Amniotic stem cell (primary cell): ENCODE measurements around the gene RTF1.
"Not testable (repeated sequence)": the region's sequence is repeated elsewhere in the genome, so short reads cannot be mapped to it uniquely, and the experiment has no call there.

ENCODE experiments used
- DNase-seq: peaks from one replicate; lab custom pipeline; 2025; lab: John Stamatoyannopoulos, UW

The RTF1 gene

DNA sequence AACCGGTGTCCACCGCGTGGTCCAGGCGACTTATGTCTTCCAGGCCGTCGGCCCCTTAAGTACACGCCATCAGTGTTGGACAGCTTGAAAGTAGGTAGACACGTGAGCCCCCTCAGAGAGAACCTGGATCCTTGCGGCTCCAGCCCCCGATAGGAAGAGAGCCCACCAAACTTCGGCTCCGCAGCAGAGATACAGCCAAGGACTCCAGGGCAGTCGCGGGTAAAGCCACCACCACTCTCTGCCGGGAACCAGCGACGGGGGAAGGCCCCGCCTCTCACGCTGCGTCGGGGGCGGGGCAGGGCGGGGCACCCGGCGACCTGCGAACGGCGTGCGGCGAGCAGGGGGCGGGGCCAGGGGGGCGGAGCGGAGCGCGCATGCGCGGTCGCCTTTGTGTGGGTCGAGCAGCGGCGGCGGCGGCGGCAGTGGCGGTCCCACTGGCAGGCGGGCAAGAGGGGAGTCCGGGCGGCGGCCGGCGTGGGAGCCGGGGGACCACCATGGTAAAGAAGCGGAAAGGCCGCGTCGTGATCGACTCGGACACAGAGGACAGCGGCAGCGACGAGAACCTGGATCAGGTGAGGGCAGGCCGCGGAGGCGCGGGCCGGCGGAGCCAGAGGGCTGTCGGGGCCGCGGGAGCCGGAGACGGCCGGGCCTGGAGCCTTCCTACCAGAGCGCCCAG is at the start of gene RTF1:
Gene RTF1, plus strand, starts transcription at position 354 of the 676 bp plus-strand sequence. Its CDS starts 21 bp downstream, at position 375.
- peak; percentile 85 for DNase-seq

DNA sequence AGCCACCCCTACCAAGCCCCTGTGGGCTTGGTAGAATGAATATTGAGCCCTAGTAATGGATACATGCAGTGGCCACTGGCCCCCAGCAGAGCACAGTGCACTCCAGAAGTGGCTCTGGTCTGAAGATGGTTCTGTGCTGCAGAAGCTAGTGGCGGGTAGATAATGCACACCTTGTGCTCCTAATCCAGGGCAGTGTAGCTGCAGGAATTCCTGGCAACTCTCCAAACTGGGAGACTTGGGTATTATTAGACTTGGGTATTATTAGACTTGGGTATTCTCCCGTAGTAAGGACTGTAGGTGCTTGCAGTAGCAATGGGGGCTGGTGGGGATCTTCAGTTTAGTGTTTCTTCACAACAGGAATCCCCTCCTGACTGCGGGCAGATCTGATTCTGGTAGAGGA is 49.5 kb upstream of the RTF1 start:
- DNase-seq, result no peak

GRCh38 chr15:41377978-41378377 is 38.9 kb upstream of the RTF1 start:
- no peak for DNase-seq

GRCh38 chr15:41383974-41384749 is 32.7 kb upstream of the RTF1 start:
- DNase-seq, result not testable (repeated sequence)

- DNase-seq, result no peak
Observed at GRCh38 chr15:41387646-41388045, 29.2 kb upstream of the RTF1 start.

DNA sequence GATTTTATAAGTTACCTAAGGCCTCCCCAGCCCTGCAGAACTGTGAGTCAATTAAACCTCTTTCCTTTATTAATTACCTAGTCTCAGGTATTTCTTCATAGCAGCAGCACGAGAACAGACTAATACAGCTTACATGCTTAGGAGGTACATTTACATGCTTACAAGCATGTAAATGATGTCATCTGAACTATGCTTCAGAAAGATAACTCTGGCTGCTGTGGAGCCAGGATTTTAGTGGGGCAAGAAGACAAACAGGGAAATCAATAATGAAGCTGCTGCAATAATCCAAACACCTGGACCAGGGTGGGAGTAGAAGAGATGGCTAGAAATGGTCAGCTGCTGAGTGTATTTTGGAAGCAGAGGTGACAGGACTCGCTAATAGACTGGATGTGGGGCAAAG is 24.2 kb upstream of the RTF1 start:
- DNase-seq, result no peak

DNA sequence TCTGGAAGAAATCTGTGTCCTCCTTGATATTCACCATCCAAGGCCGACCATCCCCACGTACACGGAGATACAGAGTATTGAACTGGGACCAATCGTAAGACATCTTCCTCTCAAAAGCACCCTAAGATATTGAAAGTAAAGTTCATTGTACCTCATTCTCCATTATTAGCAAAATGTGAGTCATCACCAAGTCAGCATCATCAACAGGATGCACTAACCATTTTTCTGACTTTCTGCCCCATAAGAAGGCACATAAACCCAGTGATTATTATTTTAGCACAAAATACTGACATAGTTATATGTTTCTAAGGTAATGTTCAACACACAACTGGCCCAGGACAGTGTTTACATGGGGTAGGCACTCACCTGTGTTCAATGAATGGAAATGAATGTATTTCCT is 22.0 kb upstream of the RTF1 start:
- no peak for DNase-seq

DNA sequence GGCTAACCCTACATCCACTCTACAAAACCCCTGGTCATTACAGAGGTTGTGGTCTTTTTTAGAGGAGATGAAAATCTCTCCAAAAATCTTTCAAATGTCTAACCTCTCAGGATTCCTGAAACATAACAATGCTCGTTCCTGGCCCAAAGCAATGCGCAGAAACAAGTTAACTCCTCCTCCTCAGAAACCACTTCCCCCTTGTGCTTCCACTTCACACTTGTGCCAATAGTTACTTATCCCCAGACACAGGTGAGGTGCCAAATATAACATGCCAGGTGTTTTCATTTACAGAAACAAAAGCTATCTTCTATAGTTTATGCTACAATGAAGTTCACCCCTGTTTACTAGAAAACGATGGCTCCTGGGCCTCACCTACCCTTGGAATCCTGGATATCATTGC is 20.8 kb upstream of the RTF1 start:
- no peak for DNase-seq

GRCh38 chr15:41401904-41402267 is 15.0 kb upstream of the RTF1 start:
- DNase-seq, result no peak

GRCh38 chr15:41407341-41407740 is 9.6 kb upstream of the RTF1 start:
- no peak for DNase-seq

- DNase-seq, result no peak
Observed at GRCh38 chr15:41408234-41408641, 8.7 kb upstream of the RTF1 start.

- no peak for DNase-seq
Observed at GRCh38 chr15:41411031-41411430, 5.9 kb upstream of the RTF1 start.

GRCh38 chr15:41411441-41411840 is 5.5 kb upstream of the RTF1 start:
- no peak for DNase-seq

DNA sequence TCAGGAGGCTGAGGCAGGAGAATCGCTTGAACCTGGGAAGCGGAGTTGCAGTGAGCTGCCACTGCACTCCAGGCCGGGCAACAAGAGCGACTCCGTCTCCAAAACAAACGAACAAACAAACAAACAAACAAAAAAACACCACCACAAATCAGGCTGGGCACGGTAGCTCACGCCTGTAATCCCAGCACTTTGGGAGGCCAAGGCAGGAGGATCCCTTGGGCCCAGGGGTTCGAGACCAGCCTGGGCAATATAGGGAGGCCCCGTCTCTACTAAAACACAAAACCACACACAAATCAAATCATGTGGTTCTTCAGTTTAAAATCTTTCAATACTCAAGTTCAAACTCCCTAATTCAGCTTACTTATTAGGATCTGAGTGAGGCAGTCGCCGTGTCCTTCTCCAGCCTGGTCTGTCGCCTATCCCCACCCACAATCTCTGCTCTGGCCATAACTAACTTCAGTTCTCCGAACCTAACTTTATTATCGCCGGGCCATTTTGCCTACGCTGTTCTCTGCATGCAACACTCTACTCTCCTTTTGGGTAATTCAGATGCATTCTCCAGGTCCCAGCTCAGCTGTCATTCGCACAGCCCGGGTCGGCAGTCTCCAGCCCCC is 660 bp upstream of the RTF1 start:
- no peak for DNase-seq

DNA sequence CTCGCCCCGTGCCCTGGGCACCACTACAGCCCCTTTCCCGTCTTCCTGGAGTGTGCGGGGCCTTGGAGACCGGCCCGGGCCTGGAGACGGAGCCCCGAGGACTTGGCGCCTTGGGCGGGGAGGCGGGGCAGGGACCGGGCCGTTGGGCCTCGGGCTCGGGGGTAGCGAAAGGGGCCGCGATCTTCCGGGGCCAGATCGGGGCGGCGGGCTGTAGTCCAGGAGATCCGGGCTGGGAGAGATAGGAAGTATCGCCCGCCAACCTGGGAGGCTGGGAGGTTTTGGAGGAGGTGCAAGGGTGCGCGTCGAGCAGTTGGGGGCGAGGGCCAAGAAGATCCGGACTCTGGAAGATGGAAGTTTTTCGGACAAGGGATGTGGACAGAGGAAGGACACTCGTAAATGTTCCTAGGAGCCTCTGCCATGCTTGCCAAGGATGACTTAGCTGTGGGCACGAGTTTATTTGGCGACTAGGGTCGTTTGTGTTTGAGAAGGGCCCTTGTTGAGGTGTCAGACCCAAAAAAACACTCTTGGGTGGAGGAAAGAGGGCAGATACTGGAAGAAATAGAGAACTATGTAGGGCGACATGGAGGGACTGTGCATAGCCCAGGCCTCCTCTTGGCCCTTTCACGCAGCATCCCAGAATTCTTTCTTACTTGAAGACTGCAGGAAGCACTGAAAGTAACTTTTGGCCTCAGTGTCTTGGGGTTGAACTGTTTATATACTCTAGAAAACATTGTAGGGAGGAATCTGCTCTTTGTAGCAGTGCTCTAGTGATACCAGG is 712 bp downstream of the RTF1 start:
- no peak for DNase-seq

DNA sequence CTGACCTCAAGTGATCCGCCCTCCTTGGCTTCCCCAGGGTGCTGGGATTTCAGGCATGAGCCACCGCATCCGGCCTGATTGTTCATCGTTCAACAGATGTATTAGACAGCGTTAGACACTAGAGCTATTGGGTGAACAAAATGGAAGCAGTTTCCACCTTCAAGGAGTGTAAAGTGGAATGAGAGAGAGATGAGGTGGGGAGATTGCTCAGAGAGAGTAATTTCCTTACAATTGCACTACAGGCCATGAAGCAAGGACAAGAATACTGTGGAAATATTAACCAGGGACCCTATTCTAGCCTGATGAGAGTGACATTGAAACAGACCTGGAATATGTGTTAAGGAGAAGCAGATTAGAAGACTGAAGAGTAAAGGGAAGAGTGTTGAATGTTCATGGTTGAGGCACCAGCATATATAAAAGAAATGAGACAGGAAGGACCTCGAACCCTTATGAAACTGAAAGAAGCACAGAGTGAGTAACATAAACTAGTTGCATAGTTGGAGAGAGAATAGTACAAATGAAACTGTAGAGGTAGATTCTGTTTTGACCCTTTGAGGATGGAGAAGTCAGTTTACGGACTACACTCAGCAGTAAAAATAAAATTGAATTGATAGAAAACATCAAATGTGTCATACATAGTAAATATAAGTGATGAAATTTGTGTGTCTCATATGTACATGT is 7.2 kb downstream of the RTF1 start:
- no peak for DNase-seq

DNA sequence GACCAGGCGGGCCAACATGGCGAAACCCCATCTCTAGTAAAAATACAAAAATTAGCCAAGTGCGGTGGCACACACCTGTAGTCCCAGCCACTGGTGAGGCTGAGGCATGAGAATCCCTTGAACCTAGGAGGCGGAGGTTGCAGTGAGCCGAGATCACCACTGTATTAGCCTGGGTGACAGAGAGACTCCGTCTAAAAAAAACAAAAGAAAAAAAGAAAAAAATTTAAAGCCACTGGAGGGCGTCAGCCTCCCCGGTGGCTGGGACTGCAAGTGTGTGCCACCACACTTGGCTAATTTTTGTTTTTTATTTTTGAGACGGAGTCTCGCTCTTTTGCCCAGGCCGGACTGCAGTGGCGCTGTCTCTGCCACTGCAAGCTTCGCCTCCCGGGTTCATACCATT is 7.9 kb downstream of the RTF1 start:
- DNase-seq, result no peak

DNA sequence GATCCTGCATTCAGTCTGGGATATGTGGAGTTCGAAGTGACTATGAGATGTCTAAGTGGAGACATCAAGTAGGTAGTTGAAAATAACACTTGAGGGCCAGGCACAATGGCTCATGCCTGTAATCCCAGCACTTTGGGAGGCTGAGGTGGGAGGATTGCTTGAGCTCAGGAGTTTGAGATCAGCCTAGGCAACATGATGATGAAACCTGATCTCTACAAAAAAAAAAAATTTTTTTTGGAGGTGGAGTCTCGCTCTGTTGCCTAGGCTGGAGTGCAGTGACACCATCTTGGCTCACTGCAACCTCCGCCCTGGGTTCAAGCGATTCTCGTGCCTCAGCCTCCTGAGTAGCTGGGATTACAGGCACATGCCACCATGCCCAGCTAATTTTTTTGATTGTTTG is 9.0 kb downstream of the RTF1 start:
- DNase-seq, result not testable (repeated sequence)

DNA sequence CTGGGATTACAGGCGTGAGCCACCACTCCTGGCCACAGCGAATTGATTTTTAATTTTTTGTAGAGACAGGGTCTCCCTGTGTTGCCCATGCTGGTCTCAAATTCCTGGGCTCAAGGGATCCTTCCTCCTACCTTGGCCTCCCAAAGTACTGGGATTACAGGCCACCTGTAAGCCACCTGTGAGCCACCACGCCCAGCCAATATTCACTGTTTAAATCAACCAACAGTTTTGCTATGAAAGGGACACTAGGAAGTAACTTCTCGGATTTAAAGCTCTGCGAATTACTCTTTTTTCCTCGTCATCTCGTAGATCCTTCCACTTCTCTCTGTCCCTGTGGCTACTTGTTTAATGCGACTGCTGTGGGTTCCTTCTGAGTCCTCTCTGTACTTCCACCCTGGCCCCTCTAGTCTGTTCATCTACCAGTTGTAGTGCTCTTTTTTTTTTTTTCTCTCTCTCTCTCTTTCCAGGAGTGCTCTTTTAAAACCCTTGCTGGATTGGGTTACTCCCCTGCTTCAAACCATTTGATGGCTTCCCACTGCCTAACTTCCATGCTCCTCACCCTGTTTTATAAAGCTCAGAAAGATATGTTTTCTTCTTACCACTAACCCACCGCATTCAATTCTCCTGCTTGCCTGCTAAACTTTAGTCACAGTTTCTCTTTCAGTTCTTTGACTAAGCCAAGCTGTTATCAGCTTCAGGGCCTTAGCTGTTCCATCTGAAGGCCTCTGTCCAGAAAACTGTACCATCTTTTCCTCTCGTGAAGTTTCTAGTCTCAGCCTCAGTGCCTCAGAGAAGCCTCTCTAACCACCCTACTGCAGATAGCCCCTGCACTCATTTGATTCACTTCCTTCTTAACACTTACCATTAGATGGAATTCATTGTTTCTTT is 12.4 kb downstream of the RTF1 start:
- DNase-seq, result no peak

DNA sequence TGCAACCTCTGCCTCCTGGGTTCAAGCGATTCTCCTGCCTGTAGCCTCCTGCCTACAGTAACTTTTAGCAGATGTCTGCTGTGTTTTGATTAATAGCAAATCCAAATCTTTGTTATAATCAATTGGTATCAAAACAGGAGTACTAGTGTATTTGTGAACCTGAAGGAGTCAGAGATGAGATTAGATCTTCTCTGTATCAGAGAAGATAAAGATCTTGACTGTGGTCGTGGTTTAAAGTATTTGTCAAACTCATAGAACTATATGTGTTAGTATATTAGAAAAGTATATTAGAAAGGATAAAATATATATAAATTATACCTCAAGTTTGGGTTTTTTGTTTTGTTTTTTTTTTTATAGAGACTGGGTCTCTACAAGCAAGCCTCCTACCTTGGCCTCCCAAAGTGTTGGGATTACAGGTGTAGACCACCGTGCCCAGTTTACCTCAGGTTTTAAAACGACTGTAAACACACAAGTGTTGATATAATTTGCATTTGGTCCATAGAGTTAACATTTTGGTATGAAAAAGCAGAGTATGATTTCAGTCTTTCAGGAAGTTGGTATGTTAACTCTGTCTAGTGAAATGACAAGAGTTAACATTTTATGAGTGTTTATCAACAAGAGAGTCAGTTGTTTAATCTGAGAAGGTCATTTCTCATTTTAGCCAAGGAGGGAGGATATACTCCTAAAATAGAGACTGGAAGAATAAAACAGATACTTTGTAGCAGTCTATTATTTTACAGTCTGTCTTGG is 18.3 kb downstream of the RTF1 start:
- DNase-seq, result no peak
